ENCODE measurements around the gene RAB25.

DNA sequence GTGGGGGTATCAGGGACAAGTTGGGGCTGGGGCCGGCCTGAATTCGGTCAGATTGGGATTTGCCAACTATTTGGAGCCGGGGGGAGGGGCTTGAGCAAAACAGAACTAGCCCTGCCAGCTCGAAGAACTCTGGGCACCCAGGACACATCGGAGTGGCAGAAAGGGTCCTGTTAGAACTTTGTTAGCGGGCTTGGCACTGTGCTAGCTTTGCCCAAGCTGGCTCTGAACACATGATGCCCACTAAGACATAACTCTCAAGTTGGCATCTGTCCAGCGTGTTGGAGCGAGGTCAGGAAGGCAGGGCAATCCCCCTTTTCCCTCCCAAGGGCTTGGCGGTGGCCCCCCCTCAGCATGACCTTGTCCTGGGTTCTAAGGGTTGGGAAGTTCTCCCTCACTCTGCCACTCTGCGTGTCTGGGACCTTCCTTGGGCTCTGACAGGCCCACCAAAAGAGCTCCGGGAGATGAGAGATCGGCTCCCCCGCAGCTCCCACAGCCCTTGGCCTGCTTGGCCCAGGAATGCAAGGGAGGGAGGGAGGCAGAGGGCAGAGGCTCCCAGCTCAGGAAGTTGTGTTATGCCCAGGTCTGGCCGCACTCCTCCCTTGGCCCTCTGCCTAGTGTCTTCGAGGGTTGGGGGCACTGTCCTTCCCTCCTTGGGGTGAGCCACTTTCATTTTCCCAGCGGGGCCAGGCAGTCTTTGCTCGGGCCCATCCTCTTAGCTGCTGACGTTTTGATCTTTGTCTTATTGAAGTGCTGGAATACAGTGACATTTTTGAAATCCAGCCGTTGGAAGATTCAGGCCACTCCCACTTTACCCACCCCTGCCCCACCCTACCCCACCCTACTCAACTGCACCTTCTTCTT, 54.8 kb downstream of the RAB25 start:
- TF ChIP-seq POLR2AphosphoS5 (IDR thresholded peaks at IDR 0.05; ENCODE audit: borderline replicate concordance, low read depth, low read length) (no peak; the same call in 1 of the 2 replicates), EZH2 (IDR thresholded peaks at IDR 0.05) (no peak), FOXP2 (optimal IDR thresholded peaks at IDR 0.05; ENCODE audit: control extremely low read depth, extremely low read length, insufficient read depth) (no peak)
